ENCODE results near the gene CDC42SE1. TPM values are rescaled to one million over a fixed set of nuclear protein-coding genes. Genes with fewer than 3 reads are reported as not detected.
A peak's percentile ranks its signal among the peaks of the same experiment; 100 is the strongest.

The CDC42SE1 gene
- total RNA-seq, 1 experiment from 2014 or later: 76.3 TPM

GRCh38 chr1:151061704-151062103 is 2.3 kb upstream of the CDC42SE1 start (continued):
- TF ChIP-seq ARID4B (CRISPR knock-in tag; IDR thresholded peaks at IDR 0.05; ENCODE audit: borderline replicate concordance) (no peak), ESRRA (CRISPR knock-in tag; IDR thresholded peaks at IDR 0.05; ENCODE audit: borderline replicate concordance) (no peak)
- TF ChIP-seq, protein P1, sequence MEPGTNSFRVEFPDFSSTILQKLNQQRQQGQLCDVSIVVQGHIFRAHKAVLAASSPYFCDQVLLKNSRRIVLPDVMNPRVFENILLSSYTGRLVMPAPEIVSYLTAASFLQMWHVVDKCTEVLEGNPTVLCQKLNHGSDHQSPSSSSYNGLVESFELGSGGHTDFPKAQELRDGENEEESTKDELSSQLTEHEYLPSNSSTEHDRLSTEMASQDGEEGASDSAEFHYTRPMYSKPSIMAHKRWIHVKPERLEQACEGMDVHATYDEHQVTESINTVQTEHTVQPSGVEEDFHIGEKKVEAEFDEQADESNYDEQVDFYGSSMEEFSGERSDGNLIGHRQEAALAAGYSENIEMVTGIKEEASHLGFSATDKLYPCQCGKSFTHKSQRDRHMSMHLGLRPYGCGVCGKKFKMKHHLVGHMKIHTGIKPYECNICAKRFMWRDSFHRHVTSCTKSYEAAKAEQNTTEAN (CRISPR knock-in tag; IDR thresholded peaks at IDR 0.05): no peak
- TF ChIP-seq, protein P2, sequence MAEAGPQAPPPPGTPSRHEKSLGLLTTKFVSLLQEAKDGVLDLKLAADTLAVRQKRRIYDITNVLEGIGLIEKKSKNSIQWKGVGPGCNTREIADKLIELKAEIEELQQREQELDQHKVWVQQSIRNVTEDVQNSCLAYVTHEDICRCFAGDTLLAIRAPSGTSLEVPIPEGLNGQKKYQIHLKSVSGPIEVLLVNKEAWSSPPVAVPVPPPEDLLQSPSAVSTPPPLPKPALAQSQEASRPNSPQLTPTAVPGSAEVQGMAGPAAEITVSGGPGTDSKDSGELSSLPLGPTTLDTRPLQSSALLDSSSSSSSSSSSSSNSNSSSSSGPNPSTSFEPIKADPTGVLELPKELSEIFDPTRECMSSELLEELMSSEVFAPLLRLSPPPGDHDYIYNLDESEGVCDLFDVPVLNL (CRISPR knock-in tag; IDR thresholded peaks at IDR 0.05; ENCODE audit: borderline replicate concordance, low read depth): no peak

DNA sequence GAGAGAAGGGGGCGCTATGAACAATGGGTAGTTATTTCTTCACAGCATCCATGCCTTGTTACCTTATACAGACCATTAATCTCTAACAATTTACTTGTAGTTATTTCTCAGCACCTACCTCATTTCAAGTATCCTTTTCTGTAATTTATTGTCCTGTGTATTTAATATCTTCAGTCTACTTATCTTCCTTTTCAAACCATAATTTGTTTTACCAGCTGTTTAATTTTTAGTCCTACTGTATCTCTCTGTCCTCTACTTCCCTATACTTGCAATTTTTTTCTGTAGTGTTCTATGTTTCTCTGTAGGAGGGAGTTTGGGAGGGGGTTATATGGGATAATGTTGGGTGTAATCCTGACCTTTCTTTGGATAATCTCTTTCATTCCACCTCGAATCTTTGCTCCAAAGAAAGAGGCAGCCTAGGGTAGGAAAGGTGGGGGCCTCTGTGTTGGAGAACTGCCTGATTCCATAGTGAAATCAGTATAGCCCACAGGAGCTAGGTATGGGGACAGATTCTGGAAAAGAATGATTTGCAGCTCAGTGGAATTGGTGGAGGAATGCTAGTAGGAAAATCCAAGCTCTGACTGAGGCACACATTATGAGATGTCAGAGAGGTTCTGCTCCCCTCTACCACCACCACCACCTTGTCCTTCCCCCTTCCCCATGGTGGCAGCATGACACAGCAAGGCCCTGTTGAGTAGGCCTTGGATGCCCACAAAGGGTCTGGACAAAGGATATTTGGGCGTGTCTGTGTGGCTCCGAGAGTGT is 1.4 kb upstream of the CDC42SE1 start:
- TF ChIP-seq SOX15 (CRISPR knock-in tag; IDR thresholded peaks at IDR 0.05): no peak
- TF ChIP-seq ZNF263 (CRISPR knock-in tag; IDR thresholded peaks at IDR 0.05; ENCODE audit: low read depth): no peak
- TF ChIP-seq ZNF281 (CRISPR knock-in tag; IDR thresholded peaks at IDR 0.05): no peak
- TF ChIP-seq SMAD4 (CRISPR knock-in tag; IDR thresholded peaks at IDR 0.05): no peak
- no peak for TF ChIP-seq ATF1 (CRISPR knock-in tag; IDR thresholded peaks at IDR 0.05)
- TF ChIP-seq RORB (CRISPR knock-in tag; IDR thresholded peaks at IDR 0.05): no peak
- 0 out of 2 replicates have a peak, but pooled peaks have one; percentile 63 for TF ChIP-seq NFE2L1 (CRISPR knock-in tag; IDR thresholded peaks at IDR 0.05)
- ChIA-PET POLR2A (interaction anchor here (1.3 to 2.3 kb wide), 4 partner anchors 11 to 104 kb away, joined by 3 to 13 read pairs (median 5); partner anchors contain the start of genes ANXA9 and LYSMD1), CTCF (interaction anchor here (0.5 to 6.5 kb wide), 12 partner anchors 9 to 105 kb away, joined by 3 to 43 read pairs (median 6); partner anchors contain the start of genes BNIPL, C1orf56, GABPB2 and LYSMD1)
- DNase-seq (ENCODE audit: low spot score): no peak
- H3K36me3 Mint-ChIP-seq: peaks cover 19% of the 10 kb centered on the region
- H3K4me1 Mint-ChIP-seq: peaks cover 51% of the 10 kb centered on the region
- peak overlapping the region; percentile 81 for H3K27ac Mint-ChIP-seq
- H3K27me3 Mint-ChIP-seq (ENCODE audit: low read depth): no peaks in the 10 kb centered on the region
- peak overlapping the region; percentile 79 for H3K4me3 Mint-ChIP-seq
- peak; percentile 5; the same call in 1 of the 2 replicates for ATAC-seq
- H3K9me3 Mint-ChIP-seq: no peaks in the 10 kb centered on the region

All from WTC11 (cell line).